ENCODE measurements around the gene LRRC27.

GRCh38 chr10:132414402-132415016 lies 82.5 kb downstream of the LRRC27 start:
- TF ChIP-seq POLR2A (IDR thresholded peaks at IDR 0.05; ENCODE audit: low read depth, low read length) = no peak
- no peak for TF ChIP-seq RAD21 (IDR thresholded peaks at IDR 0.05; ENCODE audit: low read length)
- no peak for TF ChIP-seq CTCF (conservative IDR thresholded peaks at IDR 0.05; ENCODE audit: low read depth, low read length)
- no peak for TF ChIP-seq BHLHE40 (IDR thresholded peaks at IDR 0.05; ENCODE audit: low read depth, low read length)
- no peak for TF ChIP-seq USF2 (IDR thresholded peaks at IDR 0.05; ENCODE audit: low read depth, low read length)
- no peak for TF ChIP-seq RFX5 (IDR thresholded peaks at IDR 0.05; ENCODE audit: low read depth, low read length)
- no peak for TF ChIP-seq MAFK (IDR thresholded peaks at IDR 0.05; ENCODE audit: low read depth, low read length)
- TF ChIP-seq RCOR1 (IDR thresholded peaks at IDR 0.05; ENCODE audit: insufficient replicate concordance, low read length) = no peak
- no peak for TF ChIP-seq MAZ (IDR thresholded peaks at IDR 0.05; ENCODE audit: borderline replicate concordance, low read depth, low read length)
- TF ChIP-seq FOS (IDR thresholded peaks at IDR 0.05; ENCODE audit: low read depth, low read length) = no peak
